Panc1 (cell line): ENCODE measurements around the gene ZNF587B. TPM values are rescaled to one million over a fixed set of nuclear protein-coding genes. Genes with fewer than 3 reads are reported as not detected.

Experiments
- total RNA-seq: library from RNA; stranded (reverse); gene quantifications from one replicate; pipeline ENCODE4 v1.2.1, GENCODE V29; 2021; ENCODE audit not compliant: unreplicated experiment

Gene ZNF587B
- total RNA-seq, 1 experiment from 2014 or later = 17.6 TPM

Other genes with a start within 250 kb of the ZNF587B start
- not detected for gene ZIK1, start 246.2 kb upstream of the ZNF587B start, total RNA-seq
- 8.9 TPM for gene ZNF530, start 230.4 kb upstream of the ZNF587B start, total RNA-seq
- 18.9 TPM for gene ZNF134, start 216.1 kb upstream of the ZNF587B start, total RNA-seq
- 13.9 TPM for gene ZNF211, start 197.1 kb upstream of the ZNF587B start, total RNA-seq
- not detected for gene ZSCAN4, start 161.4 kb upstream of the ZNF587B start, total RNA-seq
- gene ZNF551, start 148.3 kb upstream of the ZNF587B start, total RNA-seq = 11.0 TPM
- not detected for gene ZNF154, start 121.1 kb upstream of the ZNF587B start, total RNA-seq
- gene ZNF671, start 102.7 kb upstream of the ZNF587B start, total RNA-seq = not detected
- 19.5 TPM for gene ZNF776, start 83.5 kb upstream of the ZNF587B start, total RNA-seq
- gene ZNF586, start 60.6 kb upstream of the ZNF587B start, total RNA-seq = 10.7 TPM
- gene ZNF552, start 15.4 kb upstream of the ZNF587B start, total RNA-seq = 7.5 TPM
- 57.3 TPM for gene ZNF587, start 19.6 kb downstream of the ZNF587B start, total RNA-seq
- 4.8 TPM for gene ZNF814, start 58.7 kb downstream of the ZNF587B start, total RNA-seq
- gene ZNF417, start 86.3 kb downstream of the ZNF587B start, total RNA-seq = 22.8 TPM
- 5.1 TPM for gene ZNF418, start 105.1 kb downstream of the ZNF587B start, total RNA-seq
- 10.1 TPM for gene ZNF256, start 117.4 kb downstream of the ZNF587B start, total RNA-seq
- gene C19orf18, start 144.2 kb downstream of the ZNF587B start, total RNA-seq = 0.98 TPM
- gene ZNF606, start 172.5 kb downstream of the ZNF587B start, total RNA-seq = 16.1 TPM
- not detected for gene ZSCAN1, start 203.7 kb downstream of the ZNF587B start, total RNA-seq
- not detected for gene ZNF135, start 229.0 kb downstream of the ZNF587B start, total RNA-seq